HepG2 (cell line): ENCODE measurements around the gene VPS9D1. TPM values are rescaled to one million over a fixed set of nuclear protein-coding genes. Genes with fewer than 3 reads are reported as not detected.
A peak's percentile ranks its signal among the peaks of the same experiment; 100 is the strongest.

Experiments used
- ATF1 ChIP-seq: IDR thresholded peaks from 2 replicates; pipeline ENCODE4 v1.6.1; 2016; ENCODE audit warnings: mild to moderate bottlenecking, control low read depth
- CENPX ChIP-seq: sonication (generic); formaldehyde crosslinking; IDR thresholded peaks from 2 replicates; pipeline ENCODE4 v1.9.0; 2021; ENCODE audit warnings: mild to moderate bottlenecking, missing genetic modification reagents, moderate library complexity
- FOXK1 ChIP-seq: sonication (generic); formaldehyde crosslinking; IDR thresholded peaks from 2 replicates; pipeline ENCODE4 v1.4.0; 2020; ENCODE audit warnings: low read depth, missing genetic modification reagents, borderline replicate concordance
- GLI4 ChIP-seq: sonication (generic); formaldehyde crosslinking; IDR thresholded peaks from 2 replicates; pipeline ENCODE4 v1.5.1; 2020; ENCODE audit warnings: missing genetic modification reagents, mild to moderate bottlenecking, moderate library complexity, borderline replicate concordance
- HHEX ChIP-seq: IDR thresholded peaks from 2 replicates; pipeline ENCODE4 v1.6.1; 2016; ENCODE audit warnings: control low read depth
- HIVEP1 ChIP-seq: sonication (generic); formaldehyde crosslinking; IDR thresholded peaks from 2 replicates; pipeline ENCODE4 v1.4.0; 2020; ENCODE audit warnings: mild to moderate bottlenecking, missing genetic modification reagents
- KDM1A ChIP-seq: IDR thresholded peaks from 2 replicates; pipeline ENCODE4 v1.6.1; 2016; ENCODE audit warnings: missing compliant biosample characterization
- KDM6A ChIP-seq: IDR thresholded peaks from 2 replicates; pipeline ENCODE4 v1.6.1; 2016; ENCODE audit warnings: low read depth
- MAFG ChIP-seq: sonication (generic); formaldehyde crosslinking; IDR thresholded peaks from 2 replicates; pipeline ENCODE4 v1.5.1; 2020; ENCODE audit warnings: mild to moderate bottlenecking, missing genetic modification reagents
- RFXAP ChIP-seq: sonication (generic); formaldehyde crosslinking; IDR thresholded peaks from 2 replicates; pipeline ENCODE4 v1.4.0; 2020; ENCODE audit warnings: missing genetic modification reagents, borderline replicate concordance
- ZBTB46 ChIP-seq: sonication (generic); formaldehyde crosslinking; IDR thresholded peaks from 2 replicates; pipeline ENCODE4 v1.4.0; 2020; ENCODE audit warnings: mild to moderate bottlenecking, missing genetic modification reagents, borderline replicate concordance
- ZNF207 ChIP-seq: fragments of 450-650 bp; IDR thresholded peaks from 2 replicates; pipeline ENCODE4 v1.6.1; 2016; ENCODE audit warnings: antibody characterized with exemption, borderline replicate concordance
- ZNF430 ChIP-seq: sonication (generic); formaldehyde crosslinking; IDR thresholded peaks from 2 replicates; pipeline ENCODE4 v1.9.0; 2021; ENCODE audit warnings: mild to moderate bottlenecking, missing genetic modification reagents
- ZNF44 ChIP-seq: sonication (generic); formaldehyde crosslinking; IDR thresholded peaks from 2 replicates; pipeline ENCODE4 v1.5.1; 2020; ENCODE audit warnings: mild to moderate bottlenecking, missing genetic modification reagents
- ZNF597 ChIP-seq: sonication (generic); formaldehyde crosslinking; IDR thresholded peaks from 2 replicates; pipeline ENCODE4 v1.5.0; 2020; ENCODE audit warnings: missing genetic modification reagents
- ZNF605 ChIP-seq: sonication (generic); formaldehyde crosslinking; IDR thresholded peaks from 2 replicates; pipeline ENCODE4 v1.8.0; 2022; ENCODE audit warnings: mild to moderate bottlenecking, missing genetic modification reagents
- ZNF687 ChIP-seq: sonication (generic); formaldehyde crosslinking; IDR thresholded peaks from 2 replicates; pipeline ENCODE4 v1.5.1; 2020; ENCODE audit warnings: mild to moderate bottlenecking, missing genetic modification reagents, moderate library complexity
- ZNF724P ChIP-seq: sonication (generic); formaldehyde crosslinking; IDR thresholded peaks from 2 replicates; pipeline ENCODE4 v1.8.0; 2022; ENCODE audit warnings: missing genetic modification reagents, borderline replicate concordance
- ZNF761 ChIP-seq: sonication (generic); formaldehyde crosslinking; conservative IDR thresholded peaks from 2 replicates; pipeline ENCODE4 v1.4.0; 2020; ENCODE audit warnings: mild to moderate bottlenecking, missing genetic modification reagents
- ZNF883 ChIP-seq: sonication (generic); formaldehyde crosslinking; IDR thresholded peaks from 2 replicates; pipeline ENCODE4 v1.5.1; 2020; ENCODE audit warnings: mild to moderate bottlenecking, missing genetic modification reagents; ENCODE audit errors: not compliant biosample characterization
- ZSCAN22 ChIP-seq: sonication (generic); formaldehyde crosslinking; IDR thresholded peaks from 2 replicates; pipeline ENCODE4 v1.4.0; 2020; ENCODE audit warnings: mild to moderate bottlenecking, missing genetic modification reagents
- ZSCAN5A ChIP-seq: sonication (generic); formaldehyde crosslinking; IDR thresholded peaks from 2 replicates; pipeline ENCODE4 v1.8.0; 2022; ENCODE audit warnings: mild to moderate bottlenecking, missing genetic modification reagents, borderline replicate concordance
- polyA plus RNA-seq, 8 experiments: library from polyadenylated mRNA; depleted of rRNA in 3 of 8; stranded (reverse) in 7 of 8; unstranded in 1 of 8; fragments of >200 nt; fragmentation: Illumina TruSeq in 4 of 8; extraction: Trizol in 4 of 8; gene quantifications; 2 replicates each; pipeline versions ENCODE4 v1.2.1 to v1.2.3, GENCODE V29; 2011 to 2016; ENCODE audit warnings: low read depth in 4 of 8, missing spikeins in 1 of 8, mixed read lengths in 1 of 8; ENCODE audit not compliant: insufficient read depth in 1 of 8
- total RNA-seq, 5 experiments: library from RNA; depleted of rRNA; stranded (reverse); fragments of >200 nt; fragmentation: Illumina TruSeq; extraction: Trizol; gene quantifications; 2 replicates each; pipeline ENCODE4 v1.2.3, GENCODE V29; 2016; ENCODE audit warnings: low read depth in 1 of 5

VPS9D1 gene
- total and polyA plus RNA-seq, 2 of the 13 experiments (the other 11 are each of a cell fraction or from before 2014, with no cell fraction given), result 10.1 to 13.2 TPM

- peak; percentile 42; the same call in 1 of the 2 replicates for TF ChIP-seq ZSCAN22 (CRISPR knock-in tag)
- TF ChIP-seq KDM6A, result no peak
- TF ChIP-seq ZNF430 (CRISPR knock-in tag), result no peak
- TF ChIP-seq ZNF597 (CRISPR knock-in tag), result no peak
- TF ChIP-seq HHEX (CRISPR knock-in tag), result no peak
- TF ChIP-seq ZBTB46 (CRISPR knock-in tag), result no peak
- 0 out of 2 replicates have a peak, but pooled peaks have one; percentile 25 for TF ChIP-seq RFXAP (CRISPR knock-in tag)
- no peak for TF ChIP-seq ZNF44 (CRISPR knock-in tag)
- TF ChIP-seq MAFG (CRISPR knock-in tag), result no peak
- TF ChIP-seq ATF1, result no peak
- TF ChIP-seq ZNF724P (CRISPR knock-in tag), result no peak
- TF ChIP-seq HIVEP1 (CRISPR knock-in tag), result 0 out of 2 replicates have a peak, but pooled peaks have one; percentile 45
- no peak for TF ChIP-seq FOXK1 (CRISPR knock-in tag)
- TF ChIP-seq GLI4 (CRISPR knock-in tag), result no peak
- TF ChIP-seq CENPX (CRISPR knock-in tag), result no peak
- peak; percentile 67 for TF ChIP-seq ZNF883
- no peak for TF ChIP-seq ZSCAN5A
- TF ChIP-seq ZNF687 (CRISPR knock-in tag), result peak; percentile 32; the same call in 1 of the 2 replicates
- TF ChIP-seq ZNF605 (CRISPR knock-in tag), result no peak
- TF ChIP-seq ZNF207, result no peak
- TF ChIP-seq KDM1A (CRISPR knock-in tag), result no peak
- TF ChIP-seq ZNF761 (CRISPR knock-in tag), result no peak
Observed at GRCh38 chr16:89738538-89739317, 18.0 kb upstream of the VPS9D1 start (continued).
